ENCODE data around the gene C19orf18.

C19orf18 gene

DNA sequence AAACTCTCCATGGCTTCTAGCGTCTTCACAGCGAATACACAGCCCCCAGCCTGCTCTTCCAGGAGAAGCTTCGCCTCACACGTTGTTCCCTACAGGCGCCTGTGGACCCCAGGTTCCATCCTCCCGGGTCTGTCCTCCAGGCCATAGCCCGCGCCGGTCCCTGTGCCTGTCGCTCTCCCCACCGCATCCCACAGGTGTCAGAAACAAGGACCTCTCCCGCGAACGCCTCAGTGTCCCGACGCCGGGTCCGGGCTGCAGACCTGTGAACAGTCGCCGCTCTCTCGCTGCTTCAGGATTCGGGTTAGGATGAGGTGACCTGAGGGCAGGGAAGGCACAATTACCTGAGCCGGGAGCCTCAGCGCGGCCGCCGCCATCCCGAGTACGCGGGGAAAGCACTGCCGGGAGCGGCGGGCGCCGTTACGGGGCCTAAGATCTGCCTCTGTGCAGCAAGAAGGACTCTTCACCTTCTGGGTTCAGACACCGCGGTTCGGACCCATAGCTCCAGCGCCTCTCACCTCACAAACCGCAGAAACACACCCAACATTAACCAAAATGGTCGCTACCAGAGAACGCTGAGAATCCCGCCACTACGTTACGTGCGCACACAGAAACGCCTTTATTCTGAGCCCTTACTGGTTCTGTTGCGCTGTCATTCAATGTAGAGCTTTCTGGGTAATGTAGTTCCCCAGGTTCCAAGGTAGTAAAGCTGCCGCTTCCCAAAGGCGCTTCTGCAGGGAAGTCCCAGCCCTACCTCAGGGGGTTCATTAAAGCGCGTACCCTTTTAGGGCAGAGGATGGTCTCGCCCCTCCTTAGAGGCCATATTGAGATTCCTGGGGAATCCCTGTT lies 39.3 kb downstream of the C19orf18 start, which contains the start of gene ZNF418:
TSS of gene ZNF418 (minus strand) at position 583 of the 846 bp plus-strand sequence. CDS start 1,580 bp downstream, outside the sequence.
- ATAC-seq, result no peak
- TF ChIP-seq ZFP3 (CRISPR knock-in tag; IDR thresholded peaks at IDR 0.05) (no peak), ZNF70 (CRISPR knock-in tag; IDR thresholded peaks at IDR 0.05) (no peak)

DNA sequence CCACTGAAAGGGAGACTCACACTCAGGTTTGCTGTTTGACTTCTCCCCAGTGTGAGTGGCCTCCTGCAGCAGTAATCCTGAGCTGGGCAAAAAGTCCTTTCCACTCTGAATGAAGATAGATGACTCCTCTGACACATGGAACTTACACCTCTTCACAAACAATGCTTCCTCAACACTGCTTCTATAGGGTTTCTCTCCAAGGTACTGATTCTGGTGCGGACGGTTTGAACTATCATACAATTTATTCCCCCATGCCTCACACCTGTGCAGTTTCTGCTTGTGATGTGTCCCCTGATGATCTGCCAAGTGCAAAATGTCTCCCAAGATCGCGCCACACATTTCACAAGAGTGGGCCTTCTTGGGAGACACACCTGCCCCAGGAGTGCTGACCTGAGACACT lies 46.7 kb downstream of the C19orf18 start:
- TF ChIP-seq BACH2 (CRISPR knock-in tag; IDR thresholded peaks at IDR 0.05; ENCODE audit: borderline replicate concordance) (no peak), CSRNP3 (CRISPR knock-in tag; IDR thresholded peaks at IDR 0.05) (no peak), ISL1 (CRISPR knock-in tag; IDR thresholded peaks at IDR 0.05) (no peak), ESRRG (CRISPR knock-in tag; IDR thresholded peaks at IDR 0.05) (no peak), SNAI2 (CRISPR knock-in tag; IDR thresholded peaks at IDR 0.05) (no peak), ZFP3 (CRISPR knock-in tag; IDR thresholded peaks at IDR 0.05) (no peak), CSDC2 (CRISPR knock-in tag; IDR thresholded peaks at IDR 0.05) (no peak), PPARA (CRISPR knock-in tag; IDR thresholded peaks at IDR 0.05; ENCODE audit: borderline replicate concordance) (no peak), OSR1 (CRISPR knock-in tag; IDR thresholded peaks at IDR 0.05) (no peak), TCF4 (CRISPR knock-in tag; IDR thresholded peaks at IDR 0.05; ENCODE audit: borderline replicate concordance) (no peak)
- TF ChIP-seq, protein P1, sequence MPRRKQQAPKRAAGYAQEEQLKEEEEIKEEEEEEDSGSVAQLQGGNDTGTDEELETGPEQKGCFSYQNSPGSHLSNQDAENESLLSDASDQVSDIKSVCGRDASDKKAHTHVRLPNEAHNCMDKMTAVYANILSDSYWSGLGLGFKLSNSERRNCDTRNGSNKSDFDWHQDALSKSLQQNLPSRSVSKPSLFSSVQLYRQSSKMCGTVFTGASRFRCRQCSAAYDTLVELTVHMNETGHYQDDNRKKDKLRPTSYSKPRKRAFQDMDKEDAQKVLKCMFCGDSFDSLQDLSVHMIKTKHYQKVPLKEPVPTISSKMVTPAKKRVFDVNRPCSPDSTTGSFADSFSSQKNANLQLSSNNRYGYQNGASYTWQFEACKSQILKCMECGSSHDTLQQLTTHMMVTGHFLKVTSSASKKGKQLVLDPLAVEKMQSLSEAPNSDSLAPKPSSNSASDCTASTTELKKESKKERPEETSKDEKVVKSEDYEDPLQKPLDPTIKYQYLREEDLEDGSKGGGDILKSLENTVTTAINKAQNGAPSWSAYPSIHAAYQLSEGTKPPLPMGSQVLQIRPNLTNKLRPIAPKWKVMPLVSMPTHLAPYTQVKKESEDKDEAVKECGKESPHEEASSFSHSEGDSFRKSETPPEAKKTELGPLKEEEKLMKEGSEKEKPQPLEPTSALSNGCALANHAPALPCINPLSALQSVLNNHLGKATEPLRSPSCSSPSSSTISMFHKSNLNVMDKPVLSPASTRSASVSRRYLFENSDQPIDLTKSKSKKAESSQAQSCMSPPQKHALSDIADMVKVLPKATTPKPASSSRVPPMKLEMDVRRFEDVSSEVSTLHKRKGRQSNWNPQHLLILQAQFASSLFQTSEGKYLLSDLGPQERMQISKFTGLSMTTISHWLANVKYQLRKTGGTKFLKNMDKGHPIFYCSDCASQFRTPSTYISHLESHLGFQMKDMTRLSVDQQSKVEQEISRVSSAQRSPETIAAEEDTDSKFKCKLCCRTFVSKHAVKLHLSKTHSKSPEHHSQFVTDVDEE (CRISPR knock-in tag; IDR thresholded peaks at IDR 0.05), result no peak
- ATAC-seq, result no peak

- peak; percentile 100 for ATAC-seq
Measured at GRCh38 chr19:57916168-57916995, 58.0 kb downstream of the C19orf18 start, which contains the start of gene ZNF417. TSS of gene ZNF417 (minus strand) at chr19:57916592. CDS start at chr19:57916411, 181 bp downstream.

DNA sequence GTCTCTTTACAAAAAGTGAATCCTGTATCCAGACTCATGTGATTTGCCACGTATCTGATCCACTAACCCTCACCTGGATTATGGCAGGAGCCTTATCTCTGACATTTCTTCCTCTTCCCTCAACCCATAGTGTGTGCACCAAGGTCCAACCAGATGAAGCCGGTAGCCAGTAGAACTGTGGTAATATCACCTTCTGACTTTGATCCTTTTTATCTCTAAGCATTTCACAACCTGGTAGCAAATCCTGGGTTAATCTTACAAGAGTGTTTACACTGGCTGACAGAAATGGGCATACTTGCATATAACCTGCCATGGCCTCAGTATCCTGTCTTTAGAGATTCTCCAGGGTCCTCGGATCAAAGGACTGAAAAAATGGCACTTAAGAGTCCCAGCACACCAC lies 59.8 kb downstream of the C19orf18 start:
- ATAC-seq, result no peak
- TF ChIP-seq ESRRG (CRISPR knock-in tag; IDR thresholded peaks at IDR 0.05), result no peak
- TF ChIP-seq ARNTL (CRISPR knock-in tag; IDR thresholded peaks at IDR 0.05; ENCODE audit: borderline replicate concordance, low read depth), result no peak
- no peak for TF ChIP-seq GLIS3 (CRISPR knock-in tag; IDR thresholded peaks at IDR 0.05)
- TF ChIP-seq CSRNP3 (CRISPR knock-in tag; IDR thresholded peaks at IDR 0.05), result no peak
- TF ChIP-seq BACH2 (CRISPR knock-in tag; IDR thresholded peaks at IDR 0.05; ENCODE audit: borderline replicate concordance), result no peak
- TF ChIP-seq ZC3H10 (CRISPR knock-in tag; IDR thresholded peaks at IDR 0.05), result no peak
- TF ChIP-seq ZNF8 (CRISPR knock-in tag; IDR thresholded peaks at IDR 0.05), result no peak
- no peak for TF ChIP-seq TOX (CRISPR knock-in tag; IDR thresholded peaks at IDR 0.05; ENCODE audit: borderline replicate concordance)
- TF ChIP-seq, protein P2, sequence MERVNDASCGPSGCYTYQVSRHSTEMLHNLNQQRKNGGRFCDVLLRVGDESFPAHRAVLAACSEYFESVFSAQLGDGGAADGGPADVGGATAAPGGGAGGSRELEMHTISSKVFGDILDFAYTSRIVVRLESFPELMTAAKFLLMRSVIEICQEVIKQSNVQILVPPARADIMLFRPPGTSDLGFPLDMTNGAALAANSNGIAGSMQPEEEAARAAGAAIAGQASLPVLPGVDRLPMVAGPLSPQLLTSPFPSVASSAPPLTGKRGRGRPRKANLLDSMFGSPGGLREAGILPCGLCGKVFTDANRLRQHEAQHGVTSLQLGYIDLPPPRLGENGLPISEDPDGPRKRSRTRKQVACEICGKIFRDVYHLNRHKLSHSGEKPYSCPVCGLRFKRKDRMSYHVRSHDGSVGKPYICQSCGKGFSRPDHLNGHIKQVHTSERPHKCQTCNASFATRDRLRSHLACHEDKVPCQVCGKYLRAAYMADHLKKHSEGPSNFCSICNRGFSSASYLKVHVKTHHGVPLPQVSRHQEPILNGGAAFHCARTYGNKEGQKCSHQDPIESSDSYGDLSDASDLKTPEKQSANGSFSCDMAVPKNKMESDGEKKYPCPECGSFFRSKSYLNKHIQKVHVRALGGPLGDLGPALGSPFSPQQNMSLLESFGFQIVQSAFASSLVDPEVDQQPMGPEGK (CRISPR knock-in tag; IDR thresholded peaks at IDR 0.05; ENCODE audit: borderline replicate concordance), result no peak
- TF ChIP-seq ISL1 (CRISPR knock-in tag; IDR thresholded peaks at IDR 0.05), result no peak
- no peak for TF ChIP-seq ZNF565 (CRISPR knock-in tag; conservative IDR thresholded peaks at IDR 0.05; ENCODE audit: low read depth)
- no peak for TF ChIP-seq SNAI2 (CRISPR knock-in tag; IDR thresholded peaks at IDR 0.05)
- TF ChIP-seq TCF4 (CRISPR knock-in tag; IDR thresholded peaks at IDR 0.05; ENCODE audit: borderline replicate concordance), result no peak
- no peak for TF ChIP-seq ZFP3 (CRISPR knock-in tag; IDR thresholded peaks at IDR 0.05)
- TF ChIP-seq OSR1 (CRISPR knock-in tag; IDR thresholded peaks at IDR 0.05), result no peak
- TF ChIP-seq, protein P3, sequence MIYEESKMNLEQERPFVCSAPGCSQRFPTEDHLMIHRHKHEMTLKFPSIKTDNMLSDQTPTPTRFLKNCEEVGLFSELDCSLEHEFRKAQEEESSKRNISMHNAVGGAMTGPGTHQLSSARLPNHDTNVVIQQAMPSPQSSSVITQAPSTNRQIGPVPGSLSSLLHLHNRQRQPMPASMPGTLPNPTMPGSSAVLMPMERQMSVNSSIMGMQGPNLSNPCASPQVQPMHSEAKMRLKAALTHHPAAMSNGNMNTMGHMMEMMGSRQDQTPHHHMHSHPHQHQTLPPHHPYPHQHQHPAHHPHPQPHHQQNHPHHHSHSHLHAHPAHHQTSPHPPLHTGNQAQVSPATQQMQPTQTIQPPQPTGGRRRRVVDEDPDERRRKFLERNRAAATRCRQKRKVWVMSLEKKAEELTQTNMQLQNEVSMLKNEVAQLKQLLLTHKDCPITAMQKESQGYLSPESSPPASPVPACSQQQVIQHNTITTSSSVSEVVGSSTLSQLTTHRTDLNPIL (CRISPR knock-in tag; IDR thresholded peaks at IDR 0.05; ENCODE audit: low read depth), result no peak
- TF ChIP-seq RARB (CRISPR knock-in tag; IDR thresholded peaks at IDR 0.05), result no peak
- no peak for TF ChIP-seq ZNF70 (CRISPR knock-in tag; IDR thresholded peaks at IDR 0.05)
- no peak for TF ChIP-seq ZFP30 (CRISPR knock-in tag; IDR thresholded peaks at IDR 0.05)

Measured in SK-N-SH treated with all-trans-retinoic acid at 6 μM for 48 hours (cell line).